Lung (tissue), 12 donors: ENCODE data around the gene SCARB1. TPM values are rescaled to one million over a fixed set of nuclear protein-coding genes. Genes with fewer than 3 reads are reported as not detected.

Experiments
- ATAC-seq: fragments of 200-7000 bp; cut with Tn5 transposase; one replicate; pipeline ENCODE4 v1.9.1; 2020; ENCODE audit warnings: moderate number of reproducible peaks; ENCODE audit not compliant: insufficient read depth, low FRiP score
- DNase-seq, 3 donors: peaks; one replicate each; pipeline ENCODE4 v3.0.0-alpha.2; 2013 to 2017
- H3K27ac ChIP-seq, 2 donors: one replicate each; pipeline ENCODE4 v1.5.1; 2013; ENCODE audit warnings: mild to moderate bottlenecking in 2 of 2, moderate library complexity in 2 of 2, control low read depth in 1 of 2, inconsistent platforms in 1 of 2, low read depth in 1 of 2, low read length in 1 of 2
- H3K27me3 ChIP-seq, 3 donors: one replicate each; pipeline ENCODE4 v1.5.1; 2013; ENCODE audit warnings: low read length in 2 of 3; ENCODE audit not compliant: control insufficient read depth in 3 of 3, insufficient read depth in 3 of 3
- H3K36me3 ChIP-seq, 4 donors: one replicate each; pipeline ENCODE4 v1.5.1; 2013; ENCODE audit warnings: low read length in 4 of 4, mild to moderate bottlenecking in 1 of 4, moderate library complexity in 1 of 4; ENCODE audit not compliant: control insufficient read depth in 4 of 4, insufficient read depth in 4 of 4
- H3K4me1 ChIP-seq, 5 donors: one replicate each; pipeline ENCODE4 v1.5.1; 2013; ENCODE audit warnings: low read length in 5 of 5, mild to moderate bottlenecking in 2 of 5, moderate library complexity in 1 of 5; ENCODE audit not compliant: control insufficient read depth in 5 of 5, insufficient read depth in 5 of 5
- H3K4me3 ChIP-seq: one replicate; pipeline ENCODE4 v1.5.1; 2013; ENCODE audit warnings: mild to moderate bottlenecking, control low read depth, moderate library complexity
- H3K9ac ChIP-seq, 2 donors: one replicate each; pipeline ENCODE4 v1.5.1; 2013; ENCODE audit warnings: low read length in 2 of 2, control low read depth in 1 of 2; ENCODE audit not compliant: insufficient read depth in 1 of 2
- H3K9me3 ChIP-seq, 4 donors: one replicate each; pipeline ENCODE4 v1.5.1; 2013; ENCODE audit warnings: low read length in 3 of 4, mild to moderate bottlenecking in 1 of 4, moderate library complexity in 1 of 4; ENCODE audit not compliant: control insufficient read depth in 4 of 4, insufficient read depth in 3 of 4
- WGBS, 2 donors: extraction: QIAGEN DNeasy Blood & Tissue Kit; methylation state at CpG; one replicate each; pipeline ENCODE4 v1.1.7; 2013; 5-methylcytosine and 5-hydroxymethylcytosine counted together
- polyA plus RNA-seq, 2 donors: library from polyadenylated mRNA; stranded (reverse); fragments of 200-250 nt; gene quantifications; one replicate each; pipeline ENCODE4 v1.2.1, GENCODE V29; 2013
- total RNA-seq, 2 donors: library from RNA; depleted of rRNA in 1 of 2; stranded (reverse); fragments of >200 nt in 1 of 2; gene quantifications; one replicate each; pipeline ENCODE4 v1.2.1, GENCODE V29; 2014 to 2021
- TF ChIP-seq, protein P1 (sequence below): IDR thresholded peaks from 2 replicates; pipeline ENCODE4 v1.5.1; 2012; ENCODE audit warnings: mild to moderate bottlenecking; ENCODE audit errors: control extremely low read depth, extremely low read depth
- donor health status: control.
- donor health status: control.
- donor health status: Bipolar disorder and iron deficiency.
- donor health status: healthy.
- donor health status: DM: yes; HTN: yes; CAD: no.

The SCARB1 gene
- total and polyA plus RNA-seq, 4 donors, result 11.9 to 31.3 (median 28.8) TPM

DNA sequence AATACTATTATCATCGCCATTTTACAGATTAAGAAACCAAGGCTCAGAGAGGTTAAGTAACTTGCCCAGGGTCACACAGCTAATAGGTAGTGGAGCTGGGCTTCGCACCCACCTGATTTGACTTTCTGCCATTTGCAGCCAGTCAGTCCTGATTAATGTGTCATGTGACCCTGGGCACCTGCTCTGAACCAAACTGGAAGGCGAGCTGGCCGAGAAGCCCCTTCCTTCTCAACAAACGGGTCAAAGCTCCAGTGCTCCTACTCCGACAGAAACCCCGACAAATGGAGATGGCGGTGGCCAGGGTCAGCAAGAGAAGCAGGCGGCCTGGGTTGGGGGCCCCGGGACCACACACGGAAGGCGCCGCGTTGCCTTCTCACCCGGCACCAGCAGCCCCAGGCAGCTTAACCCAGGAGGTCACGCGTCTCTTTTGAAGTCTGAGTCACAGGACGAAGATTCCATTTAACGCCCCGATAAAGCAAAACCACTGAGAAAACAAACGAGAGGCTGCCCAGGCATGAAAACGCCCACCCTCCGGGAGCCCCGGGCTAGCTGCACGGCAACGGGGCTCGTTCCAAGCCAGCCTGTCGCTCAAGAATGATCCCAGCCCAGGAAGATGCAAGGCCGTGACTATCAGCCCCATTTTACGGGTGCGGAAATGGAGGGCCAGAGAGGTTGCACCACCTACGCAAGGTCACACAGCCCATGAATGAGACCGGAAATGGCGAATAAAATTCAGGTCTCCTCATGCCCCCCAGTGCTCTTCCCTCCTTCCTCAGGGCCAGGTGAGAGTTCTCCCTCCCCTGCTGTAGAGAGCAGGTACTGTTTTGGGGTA, 124.8 kb downstream of the SCARB1 start:
- Histone ChIP-seq H3K36me3 (peaks cover 0 to 4% (median 0%) of the 10 kb centered on the region in 4 donors), H3K27ac (no peak overlapping the region), H3K4me3 (no peak overlapping the region), H3K4me1 (peaks cover 0 to 39% (median 6%) of the 10 kb centered on the region in 5 donors), H3K27me3 (no peaks in the 10 kb centered on the region), H3K9me3 (no peaks in the 10 kb centered on the region), H3K9ac (no peak overlapping the region)
- WGBS, 2 donors, result 80 to 88% methylated on average over 34 of the region's 34 CpGs
- ATAC-seq (no peak), DNase-seq (peak; percentile 76 to 89 (median 78))
- TF ChIP-seq, protein P1, sequence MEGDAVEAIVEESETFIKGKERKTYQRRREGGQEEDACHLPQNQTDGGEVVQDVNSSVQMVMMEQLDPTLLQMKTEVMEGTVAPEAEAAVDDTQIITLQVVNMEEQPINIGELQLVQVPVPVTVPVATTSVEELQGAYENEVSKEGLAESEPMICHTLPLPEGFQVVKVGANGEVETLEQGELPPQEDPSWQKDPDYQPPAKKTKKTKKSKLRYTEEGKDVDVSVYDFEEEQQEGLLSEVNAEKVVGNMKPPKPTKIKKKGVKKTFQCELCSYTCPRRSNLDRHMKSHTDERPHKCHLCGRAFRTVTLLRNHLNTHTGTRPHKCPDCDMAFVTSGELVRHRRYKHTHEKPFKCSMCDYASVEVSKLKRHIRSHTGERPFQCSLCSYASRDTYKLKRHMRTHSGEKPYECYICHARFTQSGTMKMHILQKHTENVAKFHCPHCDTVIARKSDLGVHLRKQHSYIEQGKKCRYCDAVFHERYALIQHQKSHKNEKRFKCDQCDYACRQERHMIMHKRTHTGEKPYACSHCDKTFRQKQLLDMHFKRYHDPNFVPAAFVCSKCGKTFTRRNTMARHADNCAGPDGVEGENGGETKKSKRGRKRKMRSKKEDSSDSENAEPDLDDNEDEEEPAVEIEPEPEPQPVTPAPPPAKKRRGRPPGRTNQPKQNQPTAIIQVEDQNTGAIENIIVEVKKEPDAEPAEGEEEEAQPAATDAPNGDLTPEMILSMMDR, result no peak

DNA sequence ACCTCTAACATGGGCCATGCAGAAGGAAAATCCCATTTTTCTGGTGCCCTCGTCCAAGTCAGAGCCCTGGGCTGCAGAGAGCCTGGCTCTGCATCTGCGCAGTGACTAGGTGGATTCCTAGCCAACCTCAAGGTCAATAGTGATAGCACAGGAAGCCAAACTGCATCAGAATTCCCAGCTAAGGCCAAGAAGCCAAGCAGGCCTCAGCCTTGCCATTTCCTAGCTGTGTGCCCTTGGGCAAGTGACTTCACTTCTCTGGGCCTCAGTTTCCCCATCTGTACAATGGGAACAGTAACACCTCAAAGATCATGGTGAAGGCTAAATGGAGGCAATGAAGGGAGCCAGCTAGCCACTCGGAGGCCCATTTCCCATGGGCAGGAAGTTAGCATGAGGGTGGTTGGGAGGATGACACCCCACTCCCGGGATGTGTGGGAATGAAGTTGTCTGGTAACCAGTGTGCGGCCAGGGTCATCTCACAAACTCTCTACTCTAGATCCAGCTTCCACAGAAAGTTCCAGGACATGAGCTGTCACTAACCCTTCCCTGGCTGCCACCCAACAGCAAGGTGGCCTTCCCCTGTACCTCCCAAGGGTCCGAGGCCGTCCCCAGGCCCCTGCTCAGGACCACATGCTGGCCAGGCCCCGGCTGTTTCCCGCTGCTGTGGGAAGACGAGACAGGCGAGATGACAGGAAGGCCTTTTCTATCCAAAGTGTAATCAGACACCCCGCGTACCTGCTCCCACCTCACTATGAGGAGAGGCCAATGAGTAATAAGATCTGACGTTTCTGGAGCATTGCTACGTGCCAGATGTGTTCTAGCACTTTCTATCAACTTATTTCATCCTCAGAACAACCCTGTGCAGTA, 125.7 kb downstream of the SCARB1 start:
- H3K4me1 ChIP-seq, result peaks cover 0 to 41% (median 6%) of the 10 kb centered on the region in 5 donors
- H3K4me3 ChIP-seq, result no peak overlapping the region
- H3K36me3 ChIP-seq, result peaks cover 0 to 4% (median 0%) of the 10 kb centered on the region in 4 donors
- H3K27me3 ChIP-seq, result no peaks in the 10 kb centered on the region
- H3K9me3 ChIP-seq, result no peaks in the 10 kb centered on the region
- H3K9ac ChIP-seq, result no peak overlapping the region
- DNase-seq, result no peak
- no peak for ATAC-seq
- H3K27ac ChIP-seq, result no peak overlapping the region
- TF ChIP-seq, protein P1, result no peak
- 93 to 96% methylated on average over 15 of the region's 15 CpGs for whole genome bisulfite sequencing, 2 donors

DNA sequence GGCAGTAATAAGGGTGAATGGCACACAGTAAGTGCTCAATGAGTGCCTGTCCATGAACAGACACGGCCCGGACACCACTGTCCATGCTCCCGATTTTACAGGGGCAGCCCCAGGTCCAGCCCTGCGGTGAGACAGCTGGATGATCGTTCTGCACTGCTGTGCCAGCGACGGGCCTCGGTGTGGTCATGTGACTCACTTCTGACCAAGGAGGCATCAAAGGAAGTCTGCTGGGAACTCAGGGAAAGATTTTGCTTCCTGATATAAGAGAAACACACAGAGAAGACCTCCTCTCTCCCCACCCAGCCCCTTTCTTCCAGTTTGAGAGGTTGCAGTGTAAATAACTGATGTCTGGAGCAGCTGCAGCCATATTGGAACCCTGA, 126.6 kb downstream of the SCARB1 start:
- 40 to 70% methylated on average over 8 of the region's 8 CpGs for WGBS, 2 donors
- peaks cover 0 to 42% (median 6%) of the 10 kb centered on the region in 5 donors for H3K4me1 ChIP-seq
- no peaks in the 10 kb centered on the region for H3K9me3 ChIP-seq
- H3K27ac ChIP-seq, result no peak overlapping the region
- ATAC-seq (no peak), DNase-seq (no peak)
- H3K27me3 ChIP-seq, result no peaks in the 10 kb centered on the region
- peaks cover 0 to 4% (median 0%) of the 10 kb centered on the region in 4 donors for H3K36me3 ChIP-seq
- H3K9ac ChIP-seq, result no peak overlapping the region
- TF ChIP-seq, protein P1, result no peak
- H3K4me3 ChIP-seq, result no peak overlapping the region
